Body of pancreas (tissue), 4 donors: ENCODE data around the gene FRMPD4.

Source experiments
- CTCF ChIP-seq, 7 experiments: fragments of 450-650 bp in 4 of 7; fragments of 200-600 bp in 3 of 7; sonication (generic) in 3 of 7; IDR thresholded peaks; one replicate each; pipeline ENCODE4 v1.5.1; 2016 to 2019; ENCODE audit warnings: antibody characterized with exemption in 7 of 7
- POLR2A ChIP-seq, 3 donors: fragments of 450-650 bp; IDR thresholded peaks; one replicate each; pipeline ENCODE4 v1.6.1; 2016; ENCODE audit warnings: antibody characterized with exemption in 3 of 3, mild to moderate bottlenecking in 2 of 3

GRCh38 chrX:12700745-12701144 is 562.5 kb downstream of the FRMPD4 start:
- TF ChIP-seq CTCF (IDR thresholded peaks at IDR 0.05) (no peak), POLR2A (IDR thresholded peaks at IDR 0.05) (no peak)
